ENCODE measurements around the gene KRT72. TPM values are rescaled to one million over a fixed set of nuclear protein-coding genes. Genes with fewer than 3 reads are reported as not detected.
"Not testable (repeated sequence)": the region's sequence is repeated elsewhere in the genome, so short reads cannot be mapped to it uniquely, and the experiment has no call there.

The KRT72 gene
- polyA plus RNA-seq, 1 donor = not detected

DNA sequence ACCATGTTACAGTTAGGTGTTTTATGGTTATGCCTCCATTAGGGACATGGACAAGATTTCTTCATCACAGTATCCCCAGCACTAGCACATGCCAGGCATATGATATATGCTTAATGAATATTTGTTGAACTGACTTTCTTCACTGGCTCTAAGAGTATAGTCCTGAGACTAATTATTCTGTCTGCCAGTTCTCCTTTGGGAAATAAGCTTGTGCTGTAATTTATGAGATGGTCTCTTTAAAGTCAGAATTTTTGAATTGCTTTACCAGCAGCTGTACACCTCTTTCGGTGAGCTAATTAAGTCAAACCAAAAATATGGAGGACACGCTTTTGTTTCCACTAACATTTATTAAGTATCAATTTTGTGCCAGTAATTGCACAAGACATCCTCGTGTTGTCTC is 4.8 kb upstream of the KRT72 start:
- DNase-seq = no peak

DNA sequence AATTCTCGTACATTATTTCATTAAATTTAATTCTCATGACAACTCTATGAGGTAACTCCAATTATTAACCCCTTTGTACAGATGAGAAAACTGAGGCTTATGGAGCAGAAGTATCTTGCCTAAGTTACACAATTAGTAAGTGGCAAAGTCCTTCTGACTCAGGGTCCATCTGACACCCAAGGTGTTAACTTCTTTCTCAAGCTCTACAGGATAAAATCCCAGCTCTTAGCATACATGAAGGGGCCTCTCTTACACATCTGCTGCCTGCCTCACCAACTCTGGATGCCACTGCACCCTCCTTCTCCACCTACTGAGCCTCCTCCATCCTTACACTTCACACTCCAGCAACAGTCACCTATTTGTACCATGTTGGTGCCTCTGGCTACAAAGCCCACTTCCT is 4.3 kb upstream of the KRT72 start:
- no peak for DNase-seq

DNA sequence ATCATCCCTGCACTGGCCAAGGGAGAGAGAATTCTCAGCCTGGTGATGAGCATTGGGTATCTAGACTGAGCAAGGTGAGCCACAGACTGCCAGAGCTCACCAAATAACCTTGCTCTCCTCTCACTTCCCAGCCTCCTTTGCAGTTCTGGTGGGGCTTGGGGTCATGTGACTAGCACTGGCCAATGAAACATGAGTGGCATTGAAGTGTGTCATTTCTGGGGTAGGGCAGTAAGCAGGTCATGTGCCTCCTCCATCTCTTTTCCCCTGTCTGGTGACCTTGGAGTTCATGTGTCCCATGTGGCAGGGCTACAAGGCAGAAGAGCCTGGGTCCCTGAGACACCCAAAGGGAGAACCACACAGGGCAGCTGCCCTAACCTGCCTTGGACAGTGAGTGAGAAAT is 3.6 kb upstream of the KRT72 start:
- DNase-seq = no peak

DNA sequence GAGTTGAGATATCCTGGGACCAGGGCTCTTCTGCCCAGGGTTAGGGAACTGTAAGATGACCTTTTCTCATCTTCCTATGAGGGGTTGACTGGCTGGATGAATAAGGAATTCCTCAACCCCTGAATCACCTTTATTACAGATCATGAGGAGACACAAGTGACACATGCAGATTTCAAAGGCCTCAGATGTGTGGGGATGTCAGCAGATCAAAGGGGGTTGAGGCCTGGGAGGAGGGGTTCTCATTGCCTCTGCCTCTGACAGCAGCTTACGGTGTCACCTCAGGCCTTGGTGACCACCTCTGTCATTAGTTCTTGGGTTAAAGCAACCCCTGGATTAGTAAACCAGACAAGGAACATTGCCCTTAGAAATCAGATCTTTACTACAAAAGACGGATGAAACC is 2.1 kb upstream of the KRT72 start:
- no peak for DNase-seq

DNA sequence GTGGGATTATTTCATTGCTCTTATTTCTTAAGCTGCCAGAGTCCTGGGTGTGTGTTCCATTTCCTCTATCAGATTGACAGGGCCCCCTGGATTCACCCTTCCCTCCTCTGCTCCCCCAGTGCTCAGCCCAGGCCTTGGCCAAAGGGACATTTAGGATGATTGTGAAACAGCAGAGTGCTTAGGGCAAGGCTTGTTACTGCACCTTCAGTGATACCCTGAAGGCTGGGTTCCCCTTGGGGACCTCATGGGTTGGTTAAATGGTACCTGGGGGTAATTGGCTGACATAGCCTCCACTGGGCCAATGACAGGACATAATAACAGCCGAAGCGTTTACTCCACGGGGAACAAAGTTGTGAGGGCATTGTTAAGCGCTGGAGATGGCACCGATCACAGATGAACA is 1.3 kb upstream of the KRT72 start:
- DNase-seq = no peak

DNA sequence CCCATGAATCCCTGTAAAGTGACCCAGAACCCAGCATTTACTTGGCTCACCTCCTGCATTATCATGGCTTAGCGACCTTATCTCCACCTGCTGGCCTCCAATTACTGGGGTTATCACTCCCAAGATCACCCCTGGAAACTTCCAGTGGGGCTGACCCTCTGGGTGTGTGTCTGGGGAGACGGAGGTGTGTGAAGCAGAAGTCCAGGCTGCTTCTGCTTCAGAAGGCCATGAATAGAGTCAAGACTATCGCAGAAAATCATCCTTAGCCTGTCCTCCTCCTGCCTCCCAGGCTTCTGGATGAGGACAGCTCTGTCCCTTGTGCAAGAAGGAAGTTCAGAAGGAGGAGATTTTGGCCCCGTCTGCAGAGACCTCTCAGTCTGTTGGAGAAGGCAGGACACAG is 408 bp upstream of the KRT72 start:
- DNase-seq = no peak

DNA sequence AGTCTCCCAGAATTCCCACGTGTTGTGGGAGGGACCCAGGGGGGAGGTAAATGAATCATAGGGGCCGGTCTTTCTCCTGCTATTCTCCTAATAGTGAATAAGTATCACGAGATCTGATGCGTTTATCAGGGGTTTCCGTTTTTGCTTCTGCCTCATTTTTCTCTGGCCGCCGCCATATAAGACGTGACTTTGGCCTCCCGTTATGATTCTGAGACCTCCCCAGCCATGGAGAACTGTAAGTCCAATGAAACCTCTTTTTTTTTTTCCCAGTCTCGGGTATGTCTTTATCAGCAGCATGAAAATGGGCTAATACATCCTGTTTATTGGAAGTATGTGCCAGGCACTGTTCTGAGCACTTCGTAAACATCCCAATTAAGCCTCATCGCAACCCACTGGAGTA is 788 bp downstream of the KRT72 start:
- DNase-seq = no peak

DNA sequence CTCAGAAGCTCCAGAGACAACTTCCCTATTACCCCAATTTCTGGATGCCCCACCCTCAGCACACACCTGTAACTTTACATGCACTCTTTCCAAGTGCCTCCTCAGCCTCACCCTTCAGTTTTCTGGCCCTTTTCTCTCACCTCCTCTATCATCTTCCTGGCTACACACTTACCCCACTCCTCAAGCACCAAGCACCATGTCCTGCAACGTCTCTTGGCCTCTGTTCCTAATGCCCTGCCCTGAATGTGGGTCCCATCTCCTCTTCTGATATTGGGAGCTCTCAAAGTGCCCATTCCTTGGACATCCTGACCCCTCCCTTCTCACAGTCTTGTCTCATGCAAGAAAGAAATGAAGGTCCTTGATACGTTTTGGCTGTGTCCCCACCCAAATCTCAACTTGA is 1.2 kb downstream of the KRT72 start:
- no peak for DNase-seq

DNA sequence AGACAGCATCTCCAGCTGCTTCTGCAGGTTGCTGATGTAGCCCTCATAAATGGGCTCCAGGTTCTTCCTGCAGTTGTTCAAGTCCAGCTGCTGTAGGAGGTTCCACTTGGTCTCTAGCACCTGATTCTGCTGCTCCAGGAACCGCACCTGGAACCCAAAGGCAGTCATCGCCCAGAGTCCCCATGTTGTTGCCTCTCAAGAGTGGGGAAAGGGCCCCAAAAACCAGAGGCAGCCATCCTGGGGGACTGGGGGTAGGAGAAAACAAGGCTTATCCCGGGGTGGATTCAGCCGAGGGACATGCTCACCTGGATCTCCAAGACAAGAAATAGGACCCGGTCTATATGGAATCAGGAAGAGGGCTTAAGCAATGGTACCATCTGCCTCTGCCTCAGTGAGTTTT is 2.3 kb downstream of the KRT72 start:
- no peak for DNase-seq

DNA sequence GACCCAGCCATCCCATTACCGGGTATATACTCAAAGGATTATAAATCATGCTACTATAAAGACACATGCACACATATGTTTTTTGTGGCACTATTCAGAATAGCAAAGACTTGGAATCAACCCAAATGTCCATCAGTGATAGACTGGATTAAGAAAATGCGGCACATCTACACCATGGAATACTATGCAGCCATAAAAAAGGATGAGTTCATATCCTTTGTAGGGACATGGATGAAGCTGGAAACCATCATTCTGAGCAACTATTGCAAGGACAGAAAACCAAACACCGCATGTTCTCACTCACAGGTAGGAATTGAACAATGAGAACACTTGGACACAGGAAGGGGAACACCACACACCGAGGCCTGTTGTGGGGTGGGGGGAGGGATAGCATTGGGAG is 7.0 kb downstream of the KRT72 start:
- DNase-seq = not testable (repeated sequence)

DNA sequence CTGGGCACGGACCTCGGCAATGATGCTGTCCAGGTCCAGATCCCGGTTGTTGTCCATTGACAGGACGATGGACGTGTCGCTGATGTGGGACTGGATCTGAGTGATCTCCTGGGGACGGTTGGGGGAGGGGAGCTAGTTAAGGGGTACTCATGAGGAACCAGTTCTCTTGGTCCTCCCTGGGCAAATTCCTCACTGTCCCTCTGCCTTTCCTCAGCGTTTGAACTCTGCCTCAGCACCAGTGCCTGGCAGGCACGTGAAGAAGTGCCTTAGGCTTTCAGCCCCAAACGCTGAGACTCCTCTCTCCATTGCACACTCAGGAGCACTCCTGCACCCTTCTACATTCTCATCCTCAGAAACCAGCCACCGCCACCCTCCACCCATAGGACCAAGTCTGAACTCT is 9.7 kb downstream of the KRT72 start:
- no peak for DNase-seq

DNA sequence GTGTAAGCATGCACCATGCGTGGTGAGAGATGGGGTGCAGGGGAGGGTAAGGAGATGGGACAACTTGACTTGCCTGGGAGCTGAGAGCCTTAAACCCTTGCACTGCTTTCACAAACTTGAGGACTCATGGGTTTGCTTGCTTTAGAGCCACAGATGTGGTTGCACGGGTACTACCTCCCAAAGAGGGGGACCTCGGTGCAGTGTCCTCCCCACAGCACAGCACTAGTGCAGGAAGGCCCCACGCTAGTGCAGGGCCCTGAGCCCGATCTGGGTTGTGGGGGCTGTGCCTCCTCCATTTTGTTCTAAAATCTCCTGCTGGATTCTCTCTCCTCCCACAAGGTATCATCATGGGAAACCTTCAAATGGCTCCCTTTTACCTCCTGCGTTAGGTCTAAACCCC is 11.2 kb downstream of the KRT72 start:
- no peak for DNase-seq

DNA sequence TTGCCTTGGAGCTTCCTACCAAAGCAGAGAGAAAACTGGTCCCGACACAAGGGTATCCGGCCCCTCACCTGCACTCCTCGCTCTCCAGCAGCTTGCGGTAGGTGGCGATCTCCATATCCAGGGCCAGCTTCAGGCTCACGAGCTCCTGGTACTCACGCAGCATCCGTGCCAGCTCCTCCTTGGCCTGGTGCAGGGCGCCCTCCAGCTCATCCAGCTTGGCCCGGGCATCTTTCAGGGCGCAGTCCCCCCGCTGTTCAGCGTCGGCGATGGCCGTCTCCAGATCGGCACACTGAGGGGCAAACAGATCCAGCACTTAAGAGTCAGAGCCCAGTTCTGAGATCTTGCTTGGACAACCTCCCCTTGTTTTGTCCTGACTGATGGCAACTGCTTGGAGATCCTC is 13.7 kb downstream of the KRT72 start:
- DNase-seq = no peak

DNA sequence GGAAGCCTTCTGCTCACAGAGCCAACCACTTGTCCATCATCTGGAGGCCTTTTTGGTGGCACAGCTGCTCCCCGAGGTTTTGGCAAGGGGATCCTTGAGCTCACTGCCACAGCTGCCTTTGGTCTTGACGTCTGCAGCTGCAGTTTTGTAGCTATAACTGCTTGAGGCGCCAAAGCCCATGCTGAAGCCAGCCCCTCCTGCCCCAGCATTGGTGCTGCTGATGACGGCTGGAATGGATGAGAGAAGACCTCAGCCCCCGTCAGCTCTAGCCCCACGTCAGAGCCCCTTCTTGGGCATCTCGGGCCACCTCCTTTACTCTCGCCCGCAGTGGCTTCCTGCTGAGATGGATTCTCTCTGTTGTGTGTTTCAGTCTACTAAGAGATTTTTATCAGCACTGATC is 15.3 kb downstream of the KRT72 start:
- DNase-seq = peak; percentile 32

DNA sequence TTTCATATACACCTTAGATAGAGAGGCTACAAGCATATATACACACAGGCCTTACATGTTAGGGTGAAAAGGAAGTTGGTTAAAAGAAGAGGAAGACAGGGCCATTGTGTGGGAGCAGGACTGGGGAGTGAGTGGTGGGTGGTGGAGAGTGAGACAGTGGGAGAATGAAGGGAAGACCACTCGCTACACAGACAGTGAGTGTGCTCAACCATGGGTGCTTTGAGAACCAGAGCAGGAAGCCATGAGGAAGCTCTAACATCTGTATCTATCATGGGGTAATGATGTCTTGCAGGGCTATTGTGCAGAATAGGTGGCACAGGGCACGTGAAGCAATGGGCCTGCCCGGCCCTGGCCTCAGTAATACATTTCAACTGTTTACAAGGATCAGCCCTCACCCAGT is 16.2 kb downstream of the KRT72 start:
- no peak for DNase-seq

DNA sequence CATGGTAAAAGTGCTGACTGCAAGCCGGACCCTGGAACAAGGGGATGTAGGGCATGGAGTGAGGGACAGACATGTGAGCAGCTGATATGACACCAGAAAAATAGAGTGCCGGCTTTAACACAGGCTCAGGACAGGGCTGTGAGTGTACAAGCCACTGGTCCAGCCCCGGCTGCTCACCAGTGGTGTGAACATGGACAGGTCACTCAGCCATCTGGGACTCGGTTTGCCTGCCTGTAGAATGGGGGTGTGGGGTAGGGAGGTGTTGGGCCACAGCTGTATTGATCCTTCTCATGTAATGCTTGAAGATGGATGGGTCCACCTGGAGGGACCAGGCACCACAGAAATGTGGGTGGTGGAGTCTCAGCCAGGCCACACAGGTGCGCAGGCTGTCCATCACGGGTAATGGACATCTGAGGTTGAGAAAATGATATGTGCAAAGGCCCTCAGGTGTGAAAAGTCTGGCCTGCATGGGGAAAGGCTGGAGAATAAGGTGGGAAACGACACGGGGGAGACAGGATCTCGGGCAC is 17.0 kb downstream of the KRT72 start:
- no peak for DNase-seq

DNA sequence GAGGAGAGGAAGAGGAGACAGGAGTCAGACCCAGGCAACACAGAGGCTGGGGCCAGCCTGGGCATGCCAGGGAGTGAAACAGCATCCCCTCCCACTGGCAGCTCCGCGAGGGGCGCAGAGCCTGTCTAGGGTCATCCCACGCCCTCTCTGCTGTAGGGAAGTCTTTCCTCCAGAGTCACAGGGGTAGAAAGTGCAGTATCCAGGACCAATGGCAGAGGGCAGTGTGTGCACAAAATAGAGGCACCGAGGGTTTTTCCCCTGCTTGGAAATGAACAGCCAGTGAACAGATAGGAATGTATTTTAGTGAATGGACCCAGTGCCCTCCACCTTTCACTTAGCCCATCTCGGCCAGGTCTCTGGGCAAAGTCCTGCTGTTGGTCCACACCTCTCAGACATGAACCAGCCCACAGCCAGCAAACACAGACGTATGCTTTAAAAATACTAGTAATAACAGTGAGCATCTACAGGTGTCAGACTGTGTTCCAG is 18.2 kb downstream of the KRT72 start:
- DNase-seq = peak; percentile 23

DNA sequence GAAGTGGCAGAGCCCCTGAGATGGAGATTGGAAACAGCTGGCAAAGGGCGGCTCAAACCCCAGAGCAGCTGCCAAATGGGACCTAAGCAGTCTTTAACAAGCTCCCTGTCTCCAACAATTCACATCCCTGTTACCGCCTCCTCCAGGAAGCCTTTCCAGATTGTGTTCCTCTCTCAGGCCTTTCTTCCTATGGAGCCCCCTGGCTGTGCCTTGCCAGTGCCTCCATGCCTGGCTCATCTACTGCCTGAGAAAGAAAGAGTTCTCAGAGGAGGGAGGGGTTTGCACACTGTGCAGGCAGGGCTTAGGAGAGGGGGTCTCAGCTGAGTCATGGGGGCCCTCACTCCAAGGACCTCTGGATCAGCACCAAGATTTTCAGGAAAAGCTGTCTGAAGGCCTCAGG is 18.8 kb downstream of the KRT72 start:
- DNase-seq = no peak

DNA sequence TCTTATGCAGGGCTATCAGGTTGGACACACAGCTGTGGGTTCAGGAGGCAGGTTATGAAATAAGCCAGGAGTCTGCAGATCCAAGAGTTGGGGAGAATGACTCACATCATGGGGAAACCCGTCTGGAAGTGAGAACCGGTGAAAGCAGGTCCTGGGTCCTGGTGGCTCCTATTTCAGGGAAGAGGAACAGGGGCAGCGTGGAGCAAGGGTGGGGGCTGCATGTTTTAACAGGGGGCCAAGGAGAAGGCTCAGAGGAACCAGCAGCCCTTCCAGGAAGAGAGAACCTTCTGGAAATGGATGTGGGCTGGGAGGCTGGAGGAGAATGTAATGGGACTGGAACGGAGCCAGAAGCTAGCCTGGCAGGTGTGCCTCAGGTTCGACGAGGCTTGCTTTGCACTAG is 19.8 kb downstream of the KRT72 start:
- DNase-seq = no peak

DNA sequence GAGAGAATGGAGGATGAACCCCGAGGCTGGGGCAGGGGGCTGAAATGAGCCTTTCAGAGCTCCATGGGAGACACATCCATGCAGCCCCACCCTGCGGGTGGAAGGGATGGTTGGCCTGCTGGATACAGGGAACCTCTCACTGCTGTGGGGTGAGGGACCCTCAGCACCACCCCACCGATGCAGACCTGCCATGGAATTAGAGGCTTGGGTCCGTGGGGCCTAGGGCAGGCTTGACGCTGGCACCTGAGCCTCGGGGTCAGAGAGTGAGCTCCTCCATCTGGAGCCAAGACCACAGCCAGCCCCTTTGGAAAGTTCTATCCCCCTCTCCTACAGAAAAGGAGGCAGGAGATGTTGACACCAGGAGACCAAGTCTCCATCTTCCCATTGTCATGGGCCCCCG is 20.2 kb downstream of the KRT72 start:
- DNase-seq = no peak

DNA sequence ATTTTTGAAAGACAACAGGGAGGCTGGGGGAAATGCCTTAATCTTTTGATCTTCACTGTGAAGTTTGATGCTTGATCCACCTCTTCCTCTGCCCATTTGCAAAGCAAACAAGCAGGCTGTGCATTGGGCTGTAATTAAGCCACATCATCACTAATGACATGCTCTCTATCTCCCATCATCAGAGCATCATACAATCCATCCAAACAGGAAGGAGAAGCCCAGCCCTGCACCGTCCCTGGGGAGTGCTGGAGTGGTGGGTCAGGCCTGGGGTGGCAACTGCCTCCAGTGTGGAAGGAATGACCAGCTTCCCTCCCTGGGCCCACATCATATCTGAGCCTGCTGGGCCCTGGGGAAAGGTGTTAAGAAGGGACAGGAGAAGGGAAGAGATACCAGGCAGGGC is 20.8 kb downstream of the KRT72 start:
- no peak for DNase-seq

DNA sequence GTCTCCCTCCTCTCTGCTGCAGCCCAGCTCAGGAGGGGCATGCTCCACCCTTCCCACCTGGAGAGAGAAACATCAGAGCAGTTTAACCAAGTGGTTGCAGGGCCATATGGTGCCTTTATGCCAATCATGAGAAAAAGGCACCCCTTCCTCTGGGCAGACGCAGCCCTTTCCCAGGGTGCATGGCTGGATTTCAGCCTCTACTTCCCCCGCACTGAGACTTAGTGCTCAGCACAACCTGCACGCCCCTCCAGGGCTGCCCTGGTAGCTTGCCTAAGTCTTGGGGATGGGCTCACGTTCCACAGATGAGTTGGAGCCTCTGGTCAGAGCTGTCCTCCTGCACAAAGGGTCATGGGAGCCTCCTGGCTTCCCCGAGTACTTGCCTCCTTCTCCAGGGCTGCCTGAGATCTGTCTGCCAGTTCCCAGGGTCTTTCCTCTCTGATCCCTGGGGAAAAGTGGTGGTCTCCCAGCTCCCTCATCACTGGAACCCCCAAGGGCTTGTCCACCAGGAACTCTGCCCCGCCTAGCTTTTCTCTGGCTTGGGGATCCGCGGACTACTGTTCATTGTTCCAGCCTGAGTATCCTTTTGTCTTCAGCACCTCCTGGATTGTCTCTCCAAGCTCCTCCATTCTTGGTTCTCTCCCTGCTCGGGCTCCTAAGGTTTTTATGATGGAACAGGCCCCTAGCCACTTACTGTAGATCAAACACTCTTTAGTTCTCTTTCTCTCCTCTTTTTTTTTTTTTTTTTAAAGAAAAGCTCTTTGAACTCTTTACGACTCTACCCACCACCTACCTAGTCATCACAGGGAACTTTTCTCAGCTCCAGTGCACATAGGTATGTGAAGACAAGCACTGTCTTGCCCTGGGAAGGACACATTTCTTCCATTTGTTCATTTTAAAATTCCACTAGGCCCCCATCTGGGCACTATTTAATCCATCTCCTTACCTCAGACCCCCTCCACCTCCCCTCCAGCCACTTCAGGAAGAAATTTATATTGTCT is 21.5 kb downstream of the KRT72 start:
- no peak for DNase-seq

DNA sequence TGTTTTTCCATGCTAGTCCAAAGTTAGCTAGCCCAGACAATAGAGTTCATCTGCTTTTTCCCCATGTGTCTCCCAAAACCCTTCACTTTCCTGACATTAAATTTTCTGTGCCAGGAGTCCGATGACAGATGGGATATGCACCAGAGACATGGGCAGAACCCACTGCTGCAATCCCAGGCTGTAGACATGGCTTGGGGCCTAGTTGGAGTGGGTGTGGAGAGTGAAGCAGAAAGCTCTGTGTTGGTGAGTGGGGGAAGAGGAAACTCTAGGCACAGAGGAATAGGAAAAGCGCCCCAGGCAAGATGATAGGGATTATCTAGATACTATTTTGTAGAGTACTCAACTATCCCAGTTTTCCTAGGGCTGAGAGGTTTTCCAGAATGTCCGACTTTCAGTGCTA is 22.8 kb downstream of the KRT72 start:
- no peak for DNase-seq

DNA sequence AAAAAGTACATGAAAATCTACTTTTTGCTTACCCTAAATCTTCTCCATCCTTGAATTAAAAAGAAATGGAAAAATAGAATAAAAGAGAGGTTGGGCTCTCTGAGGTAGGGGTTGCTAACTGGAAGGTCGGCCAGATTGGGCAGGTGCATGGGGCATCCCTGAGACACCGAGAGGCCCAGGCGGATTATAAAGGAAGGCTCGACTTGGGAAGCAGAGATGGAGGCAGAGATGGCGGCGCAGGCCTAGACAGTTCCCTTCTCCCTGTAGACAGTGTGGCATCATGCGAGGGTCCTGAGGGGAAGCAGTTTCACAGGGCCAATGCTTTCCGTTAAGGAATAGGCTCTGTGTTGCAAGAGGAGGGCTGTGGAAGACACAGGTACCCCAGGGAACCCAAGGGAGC is 23.9 kb downstream of the KRT72 start:
- DNase-seq = no peak
